GM10248 (cell line): Measurements from ENCODE around the gene ROR2.

Experiments used
- CTCF ChIA-PET: fragments of 300-600 bp; sonication (Branson Sonifier 250); formaldehyde crosslinking; extraction: SDS; loops from one replicate; lab custom pipeline; 2021; ENCODE audit warnings: antibody characterized with exemption; lab: Yijun Ruan, JAX
- POLR2A ChIA-PET: fragments of 350-650 bp; sonication (Branson Sonifier 250); formaldehyde crosslinking; extraction: SDS; loops from one replicate; lab custom pipeline; 2020; ENCODE audit warnings: antibody characterized with exemption; lab: Yijun Ruan, JAX
- DNase-seq: peaks from one replicate; pipeline ENCODE4 v3.0.0; 2012; ENCODE audit errors: extremely low spot score
- CTCF ChIP-seq: IDR thresholded peaks from 2 replicates; pipeline ENCODE4 v1.5.1; 2012; ENCODE audit warnings: mild to moderate bottlenecking, low read depth; ENCODE audit errors: extremely low read depth, missing control alignments, control extremely low read depth

ROR2 gene

GRCh38 chr9:91945277-91946085, 4.5 kb downstream of the ROR2 start:
- DNase-seq: no peak
- no peak for TF ChIP-seq CTCF
- POLR2A ChIA-PET: no interaction called here
- CTCF ChIA-PET: interaction anchor here (0.8 to 1.6 kb wide), 5 partner anchors 9 to 169 kb away, joined by 3 to 5 read pairs (median 3); no protein-coding TSS in a partner anchor

DNA sequence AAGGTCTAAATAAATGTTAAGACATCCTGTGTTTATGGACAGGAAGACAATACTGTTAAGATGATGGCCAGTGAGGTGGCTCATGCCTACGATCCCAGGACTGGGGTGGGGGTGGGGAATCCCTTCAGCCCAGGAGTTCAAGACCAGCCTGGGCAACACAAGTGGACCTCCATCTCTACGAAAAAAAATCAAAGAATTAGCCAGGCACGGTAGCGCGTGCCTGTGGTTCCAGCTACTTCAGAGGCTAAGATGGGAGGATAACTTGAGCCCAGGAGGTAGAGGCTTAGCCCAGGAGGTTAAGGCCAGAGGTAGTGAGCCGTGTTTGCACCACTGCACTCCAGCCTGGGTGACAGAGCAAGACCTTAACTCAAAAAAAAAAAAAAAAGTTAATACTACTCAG, 5.3 kb downstream of the ROR2 start:
- TF ChIP-seq CTCF: no peak
- DNase-seq: no peak
- CTCF ChIA-PET: interaction anchor here (1.0 to 1.6 kb wide), 4 partner anchors 9 to 168 kb away, joined by 3 to 5 read pairs (median 4); no protein-coding TSS in a partner anchor
- POLR2A ChIA-PET: no interaction called here

DNA sequence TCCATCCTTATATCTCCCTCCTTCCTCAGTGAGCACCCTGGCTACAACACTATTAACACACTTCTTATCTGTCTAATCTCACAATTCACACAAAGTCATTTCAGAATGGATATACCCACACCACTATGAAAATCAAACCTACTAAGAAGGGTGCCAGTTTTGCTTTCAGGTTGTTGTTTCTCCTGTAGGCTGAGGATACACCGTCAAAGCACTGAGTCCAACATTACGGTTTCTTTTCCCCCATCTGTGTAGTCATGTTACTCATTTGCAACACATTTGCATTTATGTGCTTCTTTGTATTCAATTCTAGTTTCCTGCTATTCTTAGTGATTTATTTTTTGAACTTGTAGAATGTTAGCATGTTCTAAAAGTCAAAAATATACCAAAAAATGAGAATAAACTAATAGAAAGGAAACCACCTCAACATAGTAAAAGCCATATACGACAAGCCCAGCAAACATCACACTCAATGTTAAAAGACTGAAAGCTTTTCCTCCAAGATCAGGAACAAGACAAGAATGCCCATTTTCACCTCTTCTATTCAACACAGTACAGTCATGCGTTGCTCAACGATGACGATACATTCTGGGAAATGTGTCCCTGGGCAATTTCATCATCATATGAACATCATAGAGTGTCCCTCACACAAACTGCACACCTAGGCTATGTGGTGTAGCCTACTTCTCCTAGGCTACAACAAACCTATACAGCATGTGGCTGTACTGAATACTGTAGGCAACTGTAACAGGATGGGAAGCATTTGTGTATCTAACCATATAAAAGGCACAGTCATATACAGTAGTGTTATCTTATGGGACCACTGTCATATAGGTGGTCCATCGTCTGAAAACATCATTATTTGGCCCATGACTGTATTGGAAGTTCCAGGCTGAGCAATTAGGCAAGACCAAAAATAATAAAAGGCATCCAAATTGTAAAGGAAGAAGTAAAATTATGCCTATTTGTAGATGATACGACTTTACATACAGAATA, 6.3 kb downstream of the ROR2 start:
- POLR2A ChIA-PET: no interaction called here

GRCh38 chr9:91942201-91942600, 7.8 kb downstream of the ROR2 start:
- TF ChIP-seq CTCF: no peak
- no peak for DNase-seq
- CTCF ChIA-PET: interaction anchor here (1.5 kb wide), 1 partner anchor 13 kb away, joined by 4 read pairs; no protein-coding TSS in a partner anchor
- POLR2A ChIA-PET: no interaction called here

More for the DNA sequence above, 6.3 kb downstream of the ROR2 start:
- CTCF ChIA-PET: interaction anchor here (1.0 to 1.6 kb wide), 2 partner anchors 8 to 167 kb away, joined by 3 to 4 read pairs; no protein-coding TSS in a partner anchor
- DNase-seq: no peak
- TF ChIP-seq CTCF: no peak

- CTCF ChIA-PET: no interaction called here
- POLR2A ChIA-PET: no interaction called here
- DNase-seq: no peak
- no peak for TF ChIP-seq CTCF
Measured at GRCh38 chr9:91939978-91940377, 10.1 kb downstream of the ROR2 start.

- DNase-seq: no peak
- no peak for TF ChIP-seq CTCF
- ChIA-PET POLR2A (no interaction called here), CTCF (interaction anchor here (1.0 to 1.2 kb wide), 2 partner anchors 15 to 45 kb away, joined by 3 read pairs; no protein-coding TSS in a partner anchor)
Measured at GRCh38 chr9:91937727-91938126, 12.3 kb downstream of the ROR2 start.
